Measurements from ENCODE around the gene SLC7A6OS. TPM values are rescaled to one million over a fixed set of nuclear protein-coding genes. Genes with fewer than 3 reads are reported as not detected.

The SLC7A6OS gene
- total and polyA plus RNA-seq, 2 experiments from 2014 or later, result 16.4 to 17.9 TPM

- Histone ChIP-seq H3K79me2 (replicated peaks; ENCODE audit: insufficient read depth) (no peaks in the 10 kb centered on the region), H2AFZ (no peak overlapping the region), H3K27me3 (ENCODE audit: insufficient read depth) (no peaks in the 10 kb centered on the region), H3F3A (replicated peaks; ENCODE audit: low read depth) (0 out of 2 replicates have a peak, but pooled peaks cover 3% of the 10 kb centered on the region), H3K27ac (ENCODE audit: low read depth) (no peak overlapping the region), H3K9me2 (ENCODE audit: insufficient read depth) (no peaks in the 10 kb centered on the region), H3K4me1 (ENCODE audit: insufficient read depth) (no peaks in the 10 kb centered on the region), H3K4me2 (no peak overlapping the region), H3K4me3 (no peak overlapping the region), H3K36me3 (ENCODE audit: insufficient read depth) (no peaks in the 10 kb centered on the region), H4K20me1 (replicated peaks; ENCODE audit: insufficient read depth) (no peaks in the 10 kb centered on the region; the same call in 1 of the 2 replicates)
- H3K9me3 Mint-ChIP-seq, result no peaks in the 10 kb centered on the region
- no peak for TF ChIP-seq ZNF462 (CRISPR knock-in tag; IDR thresholded peaks at IDR 0.05)
- TF ChIP-seq CTCF (conservative IDR thresholded peaks at IDR 0.05; ENCODE audit: low read depth in 2 of 2), result no peak
- no peak for TF ChIP-seq ZNF114 (CRISPR knock-in tag; IDR thresholded peaks at IDR 0.05)
- TF ChIP-seq NANOG (IDR thresholded peaks at IDR 0.05; ENCODE audit: borderline replicate concordance), result no peak
- TF ChIP-seq ETS1 (IDR thresholded peaks at IDR 0.05), result no peak
- TF ChIP-seq EZH2phosphoT487 (IDR thresholded peaks at IDR 0.05; ENCODE audit: unreplicated experiment), result no peak
- TF ChIP-seq EZH2 (IDR thresholded peaks at IDR 0.05; ENCODE audit: low read depth, unreplicated experiment), result no peak
- TF ChIP-seq STAT1 (IDR thresholded peaks at IDR 0.05; ENCODE audit: unreplicated experiment), result no peak
- H3K27me3 Mint-ChIP-seq (ENCODE audit: insufficient read depth, low read depth, poor library complexity), result peaks cover 5% of the 10 kb centered on the region
- DNase-seq (ENCODE audit: low spot score) (no peak), ATAC-seq (no peak)
- no peak overlapping the region for H3K4me3 Mint-ChIP-seq
- no peaks in the 10 kb centered on the region; the same call in 2 of the 3 replicates for H3K4me1 Mint-ChIP-seq
- H3K36me3 Mint-ChIP-seq (ENCODE audit: low read depth), result no peaks in the 10 kb centered on the region
- H3K27ac Mint-ChIP-seq, result no peak overlapping the region
These were observed 53.4 kb downstream of the SLC7A6OS start for GRCh38 chr16:68257251-68257905.
